Endodermal cell (in vitro differentiated cells): ENCODE measurements around the gene VWA8. TPM values are rescaled to one million over a fixed set of nuclear protein-coding genes. Genes with fewer than 3 reads are reported as not detected.

Experiments
- DNase-seq: peaks from one replicate; pipeline ENCODE4 v3.0.0-alpha.2; 2017
- H3K27ac ChIP-seq: 2 replicates; pipeline ENCODE4 v1.5.1; 2013; ENCODE audit warnings: mild to moderate bottlenecking, low read depth, low read length, moderate library complexity
- H3K27me3 ChIP-seq: 2 replicates; pipeline ENCODE4 v1.6.1; 2013; ENCODE audit warnings: mild to moderate bottlenecking, low read length, moderate library complexity; ENCODE audit not compliant: insufficient read depth, control insufficient read depth, poor library complexity, severe bottlenecking
- H3K36me3 ChIP-seq: 2 replicates; pipeline ENCODE4 v1.7.0; 2013; ENCODE audit warnings: mild to moderate bottlenecking, low read length, moderate library complexity; ENCODE audit not compliant: control insufficient read depth, insufficient read depth
- H3K4me1 ChIP-seq: one replicate; pipeline ENCODE4 v1.7.0; 2013; ENCODE audit warnings: low read length; ENCODE audit not compliant: control insufficient read depth, insufficient read depth
- H3K4me3 ChIP-seq: 2 replicates; pipeline ENCODE4 v1.5.1; 2013; ENCODE audit warnings: mild to moderate bottlenecking, low read length, moderate library complexity
- H3K9ac ChIP-seq: 2 replicates; pipeline ENCODE4 v1.6.1; 2013; ENCODE audit warnings: mild to moderate bottlenecking, low read length, moderate library complexity; ENCODE audit not compliant: poor library complexity, severe bottlenecking; ENCODE audit errors: extremely low read depth
- H3K9me3 ChIP-seq: 2 replicates; pipeline ENCODE4 v1.6.1; 2013; ENCODE audit warnings: mild to moderate bottlenecking, low read length, moderate library complexity; ENCODE audit not compliant: control insufficient read depth
- H3K27ac Mint-ChIP-seq: 2 replicates; pipeline ENCODE4 v1.8.0; 2020; ENCODE audit warnings: mixed read lengths
- H3K27me3 Mint-ChIP-seq: 2 replicates; pipeline ENCODE4 v1.8.0; 2021; ENCODE audit warnings: mild to moderate bottlenecking, mixed read lengths; ENCODE audit not compliant: insufficient read depth
- H3K36me3 Mint-ChIP-seq: 2 replicates; pipeline ENCODE4 v1.8.0; 2020; ENCODE audit warnings: low read depth, mixed read lengths
- H3K4me1 Mint-ChIP-seq: 2 replicates; pipeline ENCODE4 v1.8.0; 2020; ENCODE audit warnings: mixed read lengths
- H3K4me3 Mint-ChIP-seq: 2 replicates; pipeline ENCODE4 v1.8.0; 2020; ENCODE audit warnings: mild to moderate bottlenecking, moderate library complexity, mixed read lengths
- H3K9me3 Mint-ChIP-seq: 2 replicates; pipeline ENCODE4 v1.8.0; 2020; ENCODE audit warnings: mild to moderate bottlenecking, mixed read lengths
- WGBS, 2 experiments: methylation state at CpG; one replicate each; pipeline versions ENCODE4 v1.1.5 to v1.1.7; 2013; ENCODE audit warnings: missing lambda C conversion rate in 2 of 2, mixed read lengths in 1 of 2; ENCODE audit not compliant: insufficient coverage in 1 of 2, insufficient read length in 1 of 2; 5-methylcytosine and 5-hydroxymethylcytosine counted together
- total RNA-seq, 2 donors: library from RNA; stranded (reverse); fragmentation: NEBNext Ultra II Directional in 1 of 2; extraction: Animal tissue kit (Norgen Biotek cat#: 25700) in 1 of 2; gene quantifications; 2 replicates in 1 of 2; 3 replicates in 1 of 2; pipeline ENCODE4 v1.2.1, GENCODE V29; 2021
- TF ChIP-seq, protein P1 (sequence below): fragments of 200-600 bp; sonication (generic); conservative IDR thresholded peaks from 2 replicates; pipeline ENCODE4 v1.5.0; 2021; ENCODE audit warnings: antibody characterized with exemption, mild to moderate bottlenecking

VWA8 gene
- total RNA-seq, 2 donors from 2014 or later, result 24.6 to 25.6 TPM

DNA sequence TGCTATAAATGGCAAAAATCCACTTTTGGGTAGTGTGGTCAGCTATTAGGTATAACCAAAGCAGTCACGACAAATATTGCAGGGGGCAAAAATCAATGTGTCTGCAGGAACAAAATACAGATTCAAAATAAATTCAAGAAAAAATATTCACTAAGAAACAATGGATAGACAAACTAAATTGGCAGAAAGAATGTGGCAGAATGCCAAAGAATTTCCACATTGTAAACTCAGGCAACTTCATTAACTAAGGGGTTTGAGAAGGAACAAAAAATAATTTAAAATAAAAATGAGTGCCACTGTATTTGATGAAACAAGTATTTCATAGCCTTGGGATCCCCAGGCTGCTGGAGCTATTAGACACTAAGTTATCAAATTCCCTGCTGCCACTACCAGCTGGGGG, 193.1 kb downstream of the VWA8 start:
- H3K27ac Mint-ChIP-seq, result no peak overlapping the region
- H3K36me3 Mint-ChIP-seq, result peaks cover 2% of the 10 kb centered on the region
- no CpG with 5 or more reads among the region's 1 CpG for WGBS, 2 experiments

DNA sequence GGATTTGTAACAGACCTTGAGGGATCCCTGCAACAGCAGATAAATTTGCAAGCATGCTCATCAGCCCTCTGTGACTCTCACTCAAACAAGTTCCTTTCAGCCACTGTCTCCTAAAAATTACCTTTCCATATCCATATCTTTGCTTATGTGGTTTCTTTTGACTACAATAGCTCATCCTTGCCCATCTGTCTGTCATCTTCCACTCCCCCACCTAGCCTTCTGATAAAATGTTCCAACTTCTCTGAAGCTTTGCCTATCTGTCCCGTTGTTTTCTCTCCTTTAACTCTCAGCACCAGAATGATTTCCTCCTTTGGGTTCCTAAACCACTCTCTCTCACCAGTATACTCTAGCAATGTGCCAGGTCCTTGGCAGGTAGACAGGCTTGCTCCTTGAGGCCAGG, 194.5 kb downstream of the VWA8 start:
- Histone ChIP-seq H3K9me3 (no peaks in the 10 kb centered on the region), H3K27ac (no peak overlapping the region)

More for the DNA sequence above, 193.1 kb downstream of the VWA8 start:
- TF ChIP-seq, protein P1, sequence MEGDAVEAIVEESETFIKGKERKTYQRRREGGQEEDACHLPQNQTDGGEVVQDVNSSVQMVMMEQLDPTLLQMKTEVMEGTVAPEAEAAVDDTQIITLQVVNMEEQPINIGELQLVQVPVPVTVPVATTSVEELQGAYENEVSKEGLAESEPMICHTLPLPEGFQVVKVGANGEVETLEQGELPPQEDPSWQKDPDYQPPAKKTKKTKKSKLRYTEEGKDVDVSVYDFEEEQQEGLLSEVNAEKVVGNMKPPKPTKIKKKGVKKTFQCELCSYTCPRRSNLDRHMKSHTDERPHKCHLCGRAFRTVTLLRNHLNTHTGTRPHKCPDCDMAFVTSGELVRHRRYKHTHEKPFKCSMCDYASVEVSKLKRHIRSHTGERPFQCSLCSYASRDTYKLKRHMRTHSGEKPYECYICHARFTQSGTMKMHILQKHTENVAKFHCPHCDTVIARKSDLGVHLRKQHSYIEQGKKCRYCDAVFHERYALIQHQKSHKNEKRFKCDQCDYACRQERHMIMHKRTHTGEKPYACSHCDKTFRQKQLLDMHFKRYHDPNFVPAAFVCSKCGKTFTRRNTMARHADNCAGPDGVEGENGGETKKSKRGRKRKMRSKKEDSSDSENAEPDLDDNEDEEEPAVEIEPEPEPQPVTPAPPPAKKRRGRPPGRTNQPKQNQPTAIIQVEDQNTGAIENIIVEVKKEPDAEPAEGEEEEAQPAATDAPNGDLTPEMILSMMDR, result no peak
- H3K9ac ChIP-seq, result no peak overlapping the region
- no peaks in the 10 kb centered on the region for H3K36me3 ChIP-seq
- no peaks in the 10 kb centered on the region for H3K27me3 ChIP-seq
- peaks cover 7% of the 10 kb centered on the region for H3K4me1 Mint-ChIP-seq
- H3K4me3 Mint-ChIP-seq, result no peak overlapping the region
- H3K27me3 Mint-ChIP-seq, result no peaks in the 10 kb centered on the region
- H3K9me3 Mint-ChIP-seq, result no peaks in the 10 kb centered on the region
- DNase-seq, result no peak
- no peaks in the 10 kb centered on the region for H3K9me3 ChIP-seq
- H3K27ac ChIP-seq, result no peak overlapping the region
- H3K4me3 ChIP-seq, result no peak overlapping the region
- peaks cover 2% of the 10 kb centered on the region for H3K4me1 ChIP-seq

DNA sequence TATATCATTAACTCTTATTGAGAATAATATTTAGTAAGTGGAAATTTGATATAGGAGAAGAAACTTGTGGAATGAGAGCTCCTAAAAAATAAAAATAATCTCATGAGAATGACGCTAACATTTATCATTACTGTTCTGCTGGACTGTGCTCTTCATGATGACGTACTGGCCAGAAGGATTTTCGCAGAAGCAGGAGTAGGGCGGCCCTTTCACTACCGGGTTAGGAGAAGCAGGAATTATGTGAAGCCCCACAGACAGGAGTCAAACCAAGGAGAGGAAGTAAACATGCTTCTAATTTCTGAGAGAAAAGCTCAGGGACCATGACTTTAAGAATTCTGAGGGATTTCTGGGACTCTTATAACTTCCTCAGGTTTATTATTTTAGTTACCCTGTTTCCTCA, 195.1 kb downstream of the VWA8 start:
- WGBS, 2 experiments, result 93 to 97% methylated on average over 5 of the region's 5 CpGs
- Histone ChIP-seq H3K4me1 (no peaks in the 10 kb centered on the region), H3K27me3 (no peaks in the 10 kb centered on the region), H3K4me3 (no peak overlapping the region), H3K36me3 (no peaks in the 10 kb centered on the region), H3K9ac (no peak overlapping the region), H3K9me3 (no peaks in the 10 kb centered on the region), H3K27ac (no peak overlapping the region)
- Mint-ChIP-seq H3K36me3 (peaks cover 2% of the 10 kb centered on the region), H3K4me1 (peaks cover 6% of the 10 kb centered on the region), H3K4me3 (no peak overlapping the region), H3K27ac (no peak overlapping the region), H3K9me3 (no peaks in the 10 kb centered on the region), H3K27me3 (no peaks in the 10 kb centered on the region)
- no peak for DNase-seq
- TF ChIP-seq, protein P1, result no peak

More for the DNA sequence above, 194.5 kb downstream of the VWA8 start:
- H3K4me3 ChIP-seq, result no peak overlapping the region
- Mint-ChIP-seq H3K9me3 (no peaks in the 10 kb centered on the region), H3K27me3 (no peaks in the 10 kb centered on the region), H3K4me3 (no peak overlapping the region), H3K27ac (peak overlapping the region; percentile 2), H3K36me3 (peaks cover 2% of the 10 kb centered on the region), H3K4me1 (peaks cover 6% of the 10 kb centered on the region)
- TF ChIP-seq, protein P1, result no peak
- no peaks in the 10 kb centered on the region for H3K36me3 ChIP-seq
- DNase-seq, result no peak
- no peaks in the 10 kb centered on the region for H3K27me3 ChIP-seq
- H3K4me1 ChIP-seq, result no peaks in the 10 kb centered on the region
- 85 to 92% methylated on average over 1 of the region's 1 CpG for WGBS, 2 experiments
- H3K9ac ChIP-seq, result no peak overlapping the region
